Activated CD4-positive, alpha-beta T cell treated with anti-CD3 and anti-CD28 coated beads for 36 hours (primary cell): ENCODE measurements around the gene SMIM3. TPM values are rescaled to one million over a fixed set of nuclear protein-coding genes. Genes with fewer than 3 reads are reported as not detected.
A peak's percentile ranks its signal among the peaks of the same experiment; 100 is the strongest.
"Not testable (repeated sequence)": the region's sequence is repeated elsewhere in the genome, so short reads cannot be mapped to it uniquely, and the experiment has no call there.

Source experiments
- ATAC-seq: fragments of 200-7000 bp; cut with Tn5 transposase; one replicate; pipeline ENCODE4 v1.10.0; 2021; ENCODE audit warnings: mild to moderate bottlenecking, moderate library complexity
- CTCF ChIA-PET: fragments of 350-600 bp; sonication (Branson Sonifier 250); formaldehyde crosslinking; loops from one replicate; lab custom pipeline; 2021; ENCODE audit warnings: antibody characterized with exemption; lab: Charles Lee
- POLR2A ChIA-PET: fragments of 350-600 bp; sonication (Branson Sonifier 250); formaldehyde crosslinking; loops from one replicate; lab custom pipeline; 2021; ENCODE audit warnings: antibody characterized with exemption, inconsistent platforms; lab: Charles Lee
- DNase-seq: peaks from one replicate; pipeline ENCODE4 v3.0.0-alpha.2; 2020
- H3K27ac Mint-ChIP-seq: one replicate; pipeline ENCODE4 v1.8.0; 2021; ENCODE audit warnings: mixed read lengths
- H3K27me3 Mint-ChIP-seq: one replicate; pipeline ENCODE4 v1.8.0; 2021; ENCODE audit warnings: mixed read lengths
- H3K36me3 Mint-ChIP-seq: one replicate; pipeline ENCODE4 v1.8.0; 2021; ENCODE audit warnings: low read depth, mixed read lengths
- H3K4me1 Mint-ChIP-seq: one replicate; pipeline ENCODE4 v1.8.0; 2021; ENCODE audit warnings: mixed read lengths
- H3K4me3 Mint-ChIP-seq: one replicate; pipeline ENCODE4 v1.8.0; 2021; ENCODE audit warnings: mild to moderate bottlenecking, moderate library complexity, mixed read lengths
- H3K9me3 Mint-ChIP-seq: one replicate; pipeline ENCODE4 v1.8.0; 2021; ENCODE audit warnings: low read depth, mixed read lengths
- intact Hi-C, 2 experiments: fragments of 100-400 bp; cut with DNase I in 1 of 2; cut with micrococcal nuclease in 1 of 2; formaldehyde crosslinking; loops; one replicate each; pipeline versions ENCODE4 v1.14.2 to v1.15.1; 2022 to 2024; cut with DNase I, micrococcal nuclease
- total RNA-seq, 2 experiments: library from RNA; stranded (reverse); gene quantifications; one replicate each; pipeline ENCODE4 v1.2.3, GENCODE V29; 2021

Gene SMIM3
- 10 to 100 TPM; 16.8 to 16.9 TPM for total RNA-seq

- ATAC-seq: peak; percentile 60
- Mint-ChIP-seq H3K27ac (peak within 1 kb of the TSS; percentile 96), H3K36me3 (peaks cover 15% of the 10 kb centered on the region), H3K4me3 (peak within 1 kb of the TSS; percentile 99), H3K9me3 (no peaks in the 10 kb centered on the region), H3K27me3 (peaks cover 3% of the 10 kb centered on the region), H3K4me1 (peaks cover 49% of the 10 kb centered on the region)
- DNase-seq: peak; percentile 87
- ChIA-PET POLR2A (interaction anchor here (0.6 to 1.8 kb wide), 7 partner anchors 10 to 329 kb away, joined by 3 to 9 read pairs (median 3); partner anchors contain the start of genes DCTN4, IRGM and RPS14), CTCF (interaction anchor here (0.6 to 7.0 kb wide), 20 partner anchors 8 to 427 kb away, joined by 3 to 44 read pairs (median 4); partner anchors contain the start of genes DCTN4, IRGM and RBM22)
- intact Hi-C loops: loop anchor here (1.0 to 5.0 kb wide), 8 partner anchors 12 to 319 kb away; partner anchors contain the start of gene RBM22 (in 1 of the 2)
Observed at GRCh38 chr5:150778517-150779396, at the start of gene SMIM3. Gene SMIM3, plus strand, starts transcription at chr5:150778757. Its CDS starts 16,684 bp downstream, at chr5:150795441.

GRCh38 chr5:150729859-150730258 lies 48.7 kb upstream of the SMIM3 start:
- no peak overlapping the region for H3K27ac Mint-ChIP-seq
- POLR2A ChIA-PET: no interaction called here
- peaks cover 39% of the 10 kb centered on the region for H3K36me3 Mint-ChIP-seq
- no peak overlapping the region for H3K4me3 Mint-ChIP-seq
- intact Hi-C loops: no loop called here
- H3K27me3 Mint-ChIP-seq: no peaks in the 10 kb centered on the region
- CTCF ChIA-PET: no interaction called here
- no peaks in the 10 kb centered on the region for H3K9me3 Mint-ChIP-seq
- DNase-seq: no peak
- ATAC-seq: no peak
- peaks cover 10% of the 10 kb centered on the region for H3K4me1 Mint-ChIP-seq

- Mint-ChIP-seq H3K36me3 (peaks cover 55% of the 10 kb centered on the region), H3K4me3 (no peak overlapping the region)
- CTCF ChIA-PET: interaction anchor here (0.7 to 1.8 kb wide), 4 partner anchors 47 to 123 kb away, joined by 3 to 5 read pairs (median 4); no protein-coding TSS in a partner anchor
Observed at GRCh38 chr5:150731669-150732242, 46.8 kb upstream of the SMIM3 start.

GRCh38 chr5:150734579-150735384 lies 43.8 kb upstream of the SMIM3 start:
- peak overlapping the region; percentile 76 for H3K27ac Mint-ChIP-seq
- intact Hi-C loops: loop anchor here in 1 of 2 experiments (5.0 kb wide), 1 partner anchor 113 kb away; the partner anchor contains the start of gene IRGM
- DNase-seq (peak; percentile 59), ATAC-seq (peak; percentile 79)
- peaks cover 50% of the 10 kb centered on the region for H3K4me1 Mint-ChIP-seq
- H3K9me3 Mint-ChIP-seq: no peaks in the 10 kb centered on the region
- H3K27me3 Mint-ChIP-seq: no peaks in the 10 kb centered on the region
- ChIA-PET CTCF (interaction anchor here (0.6 to 1.7 kb wide), 10 partner anchors 19 to 275 kb away, joined by 3 to 7 read pairs (median 4); partner anchors contain the start of genes IRGM, RBM22 and SMIM3), POLR2A (interaction anchor here (0.6 to 1.0 kb wide), 3 partner anchors 34 to 49 kb away, joined by 3 to 11 read pairs (median 3); partner anchors contain the start of gene RBM22)
- H3K4me3 Mint-ChIP-seq: no peak overlapping the region
- peaks cover 70% of the 10 kb centered on the region for H3K36me3 Mint-ChIP-seq

More at GRCh38 chr5:150731669-150732242, 46.8 kb upstream of the SMIM3 start:
- ATAC-seq (no peak), DNase-seq (no peak)
- Mint-ChIP-seq H3K4me1 (peaks cover 20% of the 10 kb centered on the region), H3K27me3 (no peaks in the 10 kb centered on the region), H3K27ac (no peak overlapping the region), H3K9me3 (no peaks in the 10 kb centered on the region)
- intact Hi-C loops: no loop called here
- POLR2A ChIA-PET: no interaction called here

GRCh38 chr5:150738862-150739261 lies 39.7 kb upstream of the SMIM3 start:
- CTCF ChIA-PET: no interaction called here
- peaks cover 67% of the 10 kb centered on the region for H3K36me3 Mint-ChIP-seq
- peak overlapping the region; percentile 55 for H3K27ac Mint-ChIP-seq
- POLR2A ChIA-PET: no interaction called here
- ATAC-seq (no peak), DNase-seq (no peak)
- intact Hi-C loops: loop anchor here in 1 of 2 experiments (5.0 kb wide), 1 partner anchor 108 kb away; the partner anchor contains the start of gene IRGM
- H3K4me1 Mint-ChIP-seq: peaks cover 87% of the 10 kb centered on the region
- H3K9me3 Mint-ChIP-seq: peaks cover 3% of the 10 kb centered on the region
- H3K4me3 Mint-ChIP-seq: no peak overlapping the region
- no peaks in the 10 kb centered on the region for H3K27me3 Mint-ChIP-seq

- Mint-ChIP-seq H3K9me3 (peaks cover 4% of the 10 kb centered on the region), H3K27ac (no peak overlapping the region), H3K4me1 (peaks cover 73% of the 10 kb centered on the region), H3K4me3 (no peak overlapping the region), H3K36me3 (peaks cover 61% of the 10 kb centered on the region), H3K27me3 (no peaks in the 10 kb centered on the region)
- no peak for ATAC-seq
- ChIA-PET CTCF (interaction anchor here (1.4 kb wide), 1 partner anchor 106 kb away, joined by 7 read pairs; the partner anchor contains the start of gene IRGM), POLR2A (interaction anchor here (0.6 to 1.2 kb wide), 4 partner anchors 33 to 42 kb away, joined by 3 to 6 read pairs (median 4); partner anchors contain the start of gene SMIM3)
- intact Hi-C loops: no loop called here
- DNase-seq: no peak
Observed at GRCh38 chr5:150740992-150741391, 37.6 kb upstream of the SMIM3 start.

GRCh38 chr5:150742455-150743141 lies 36.0 kb upstream of the SMIM3 start:
- POLR2A ChIA-PET: interaction anchor here (0.7 kb wide), 1 partner anchor 407 kb away, joined by 3 read pairs; no protein-coding TSS in a partner anchor
- CTCF ChIA-PET: interaction anchor here (0.5 to 1.2 kb wide), 3 partner anchors 8 to 34 kb away, joined by 3 to 5 read pairs (median 3); partner anchors contain the start of gene DCTN4
- not testable (repeated sequence) for H3K27me3 Mint-ChIP-seq, DNase-seq, H3K9me3 Mint-ChIP-seq
- intact Hi-C loops: loop anchor here in 1 of 2 experiments (2.0 kb wide), 1 partner anchor 16 kb away; the partner anchor contains the start of gene DCTN4
- H3K4me1 Mint-ChIP-seq: peaks cover 64% of the 10 kb centered on the region
- peak; percentile 78 for ATAC-seq
- H3K4me3 Mint-ChIP-seq: peak overlapping the region; percentile 16
- H3K27ac Mint-ChIP-seq: peak overlapping the region; percentile 87
- H3K36me3 Mint-ChIP-seq: peaks cover 50% of the 10 kb centered on the region

- peak; percentile 20 for DNase-seq
- not testable (repeated sequence) for H3K27me3 Mint-ChIP-seq, ATAC-seq, H3K4me3 Mint-ChIP-seq, H3K9me3 Mint-ChIP-seq
- peaks cover 58% of the 10 kb centered on the region for H3K4me1 Mint-ChIP-seq
- intact Hi-C loops: loop anchor here in 1 of 2 experiments (2.0 kb wide), 1 partner anchor 16 kb away; the partner anchor contains the start of gene DCTN4
- ChIA-PET POLR2A (interaction anchor here (0.7 kb wide), 1 partner anchor 407 kb away, joined by 3 read pairs; no protein-coding TSS in a partner anchor), CTCF (interaction anchor here (0.5 kb wide), 1 partner anchor 16 kb away, joined by 3 read pairs; the partner anchor contains the start of gene DCTN4)
- peak overlapping the region; percentile 87 for H3K27ac Mint-ChIP-seq
- H3K36me3 Mint-ChIP-seq: peaks cover 47% of the 10 kb centered on the region
Observed at GRCh38 chr5:150743142-150743488, 35.4 kb upstream of the SMIM3 start.

GRCh38 chr5:150750469-150750868 lies 28.1 kb upstream of the SMIM3 start:
- H3K36me3 Mint-ChIP-seq: peaks cover 51% of the 10 kb centered on the region
- peaks cover 40% of the 10 kb centered on the region for H3K4me1 Mint-ChIP-seq
- POLR2A ChIA-PET: interaction anchor here (1.1 kb wide), 1 partner anchor 58 kb away, joined by 3 read pairs; no protein-coding TSS in a partner anchor
- CTCF ChIA-PET: interaction anchor here (0.9 to 1.8 kb wide), 2 partner anchors 9 to 96 kb away, joined by 3 to 5 read pairs; partner anchors contain the start of gene IRGM
- H3K4me3 Mint-ChIP-seq: no peak overlapping the region
- ATAC-seq (peak; percentile 49), DNase-seq (no peak)
- no peaks in the 10 kb centered on the region for H3K9me3 Mint-ChIP-seq
- H3K27ac Mint-ChIP-seq: peak overlapping the region; percentile 85
- intact Hi-C loops: no loop called here
- H3K27me3 Mint-ChIP-seq: no peaks in the 10 kb centered on the region
